Spleen (tissue), 11 donors: ENCODE measurements around the gene TXNDC11. TPM values are rescaled to one million over a fixed set of nuclear protein-coding genes. Genes with fewer than 3 reads are reported as not detected.
A peak's percentile ranks its signal among the peaks of the same experiment; 100 is the strongest.

Experiments
- DNase-seq: peaks from one replicate; pipeline ENCODE4 v3.0.0-alpha.2; 2020
- H3K27ac ChIP-seq, 8 donors: fragments of 200-600 bp; sonication (generic) in 7 of 8; 1 replicate in 4 of 8; 2 replicates in 4 of 8; pipeline versions ENCODE4 v1.5.0 to v1.8.0; 2016 to 2021; ENCODE audit warnings: inconsistent platforms in 4 of 8, mild to moderate bottlenecking in 4 of 8, moderate library complexity in 1 of 8
- H3K27me3 ChIP-seq, 7 donors: fragments of 200-600 bp; sonication (generic) in 6 of 7; replicated peaks in 1 of 7; 1 replicate in 4 of 7; 2 replicates in 3 of 7; pipeline versions ENCODE4 v1.5.0 to v1.8.0; 2016 to 2021; ENCODE audit warnings: inconsistent platforms in 3 of 7, mild to moderate bottlenecking in 1 of 7
- H3K36me3 ChIP-seq, 6 donors: fragments of 200-600 bp; sonication (generic) in 5 of 6; 1 replicate in 4 of 6; 2 replicates in 2 of 6; pipeline versions ENCODE4 v1.5.0 to v1.8.0; 2016 to 2021; ENCODE audit warnings: inconsistent platforms in 2 of 6
- H3K4me1 ChIP-seq, 6 donors: fragments of 200-600 bp; sonication (generic) in 5 of 6; 1 replicate in 3 of 6; 2 replicates in 3 of 6; pipeline versions ENCODE4 v1.5.0 to v1.8.0; 2016 to 2021; ENCODE audit warnings: inconsistent platforms in 3 of 6
- H3K4me3 ChIP-seq, 8 donors: fragments of 200-600 bp; sonication (generic) in 7 of 8; 1 replicate in 4 of 8; 2 replicates in 4 of 8; pipeline versions ENCODE4 v1.5.0 to v1.8.0; 2016 to 2021; ENCODE audit warnings: inconsistent platforms in 4 of 8, mild to moderate bottlenecking in 4 of 8, moderate library complexity in 2 of 8
- H3K9me3 ChIP-seq, 8 donors: fragments of 200-600 bp; sonication (generic) in 7 of 8; 1 replicate in 4 of 8; 2 replicates in 4 of 8; pipeline versions ENCODE4 v1.5.0 to v1.8.0; 2016 to 2021; ENCODE audit warnings: inconsistent platforms in 4 of 8
- CTCF ChIP-seq, 11 experiments: fragments of 200-600 bp in 7 of 11; fragments of 450-650 bp in 4 of 11; sonication (generic) in 4 of 11; IDR thresholded peaks in 8 of 11; conservative IDR thresholded peaks in 3 of 11; 1 replicate in 7 of 11; 2 replicates in 4 of 11; pipeline versions ENCODE4 v1.4.0 to v1.8.0; 2016 to 2021; ENCODE audit warnings: antibody characterized with exemption in 11 of 11, inconsistent platforms in 4 of 11, mild to moderate bottlenecking in 1 of 11
- POLR2A ChIP-seq, 3 donors: fragments of 450-650 bp; IDR thresholded peaks; one replicate each; pipeline ENCODE4 v1.5.1; 2017; ENCODE audit warnings: antibody characterized with exemption in 3 of 3, mild to moderate bottlenecking in 1 of 3
- POLR2AphosphoS5 ChIP-seq, 3 donors: sonication (generic); formaldehyde crosslinking; IDR thresholded peaks; one replicate each; pipeline ENCODE4 v1.5.1; 2017; ENCODE audit warnings: antibody characterized with exemption in 3 of 3
- WGBS, 5 donors: extraction: QIAGEN DNeasy Blood & Tissue Kit in 3 of 5; methylation state at CpG; one replicate each; pipeline versions ENCODE4 v1.1.5 to v1.1.7; 2013 to 2018; 5-methylcytosine and 5-hydroxymethylcytosine counted together
- intact Hi-C: fragments of 100-400 bp; cut with DNase I; formaldehyde crosslinking; loops from one replicate; pipeline ENCODE4 v1.15.0; 2023; ENCODE audit warnings: low total_unique reads
- polyA plus RNA-seq, 3 donors: library from polyadenylated mRNA; stranded (reverse); fragments of 200-250 nt; gene quantifications; one replicate each; pipeline ENCODE4 v1.2.1, GENCODE V29; 2013
- total RNA-seq, 7 donors: library from RNA; depleted of rRNA in 3 of 7; stranded (reverse); fragments of >200 nt in 3 of 7; fragmentation: NEBNext Ultra II Directional in 4 of 7; extraction: Animal tissue kit (Norgen Biotek cat#: 25700) in 4 of 7; gene quantifications; one replicate each; pipeline versions ENCODE4 v1.1.0 to v1.2.1, GENCODE V29; 2016 to 2021
- donor health status: healthy with polysubstance abuse.
- donor health status: DM: no; HTN: no; CAD: no; lungs with moderate emphysema.
- donor health status: DM: no; HTN: no; CAD: no.
- donor health status: Bipolar disorder and iron deficiency.
- donor health status: healthy.
- donor health status: DM: no; HTN: no; CAD: no.
- donor health status: DM: yes; HTN: yes; CAD: no.

TXNDC11 gene
- total and polyA plus RNA-seq, 10 donors, result 28.3 to 104 (median 49.3) TPM

- peaks cover 0 to 25% (median 8%) of the 10 kb centered on the region in 6 donors for H3K36me3 ChIP-seq
- peak overlapping the region in 1 of 8 donors; percentile 49 for H3K4me3 ChIP-seq
- no peak for DNase-seq
- H3K9me3 ChIP-seq, result no peaks in the 10 kb centered on the region
- intact Hi-C loops, result no loop called here
- no peaks in the 10 kb centered on the region for H3K27me3 ChIP-seq
- H3K27ac ChIP-seq, result peak overlapping the region; percentile 55 to 99 (median 88)
- TF ChIP-seq POLR2A (IDR thresholded peaks at IDR 0.05) (no peak), CTCF (IDR thresholded peaks at IDR 0.05 in 8 of 11, conservative IDR thresholded peaks at IDR 0.05 in 3 of 11) (no peak), POLR2AphosphoS5 (IDR thresholded peaks at IDR 0.05) (no peak)
- H3K4me1 ChIP-seq, result peaks cover 44 to 93% (median 83%) of the 10 kb centered on the region in 6 donors
These were observed 41.3 kb upstream of the TXNDC11 start for GRCh38 chr16:11784038-11784369.

GRCh38 chr16:11783319-11784037, 40.8 kb upstream of the TXNDC11 start:
- intact Hi-C loops, result no loop called here
- WGBS, 5 donors, result 1 to 3% (median 2%) methylated on average over 5 of the region's 5 CpGs
- no peaks in the 10 kb centered on the region for H3K9me3 ChIP-seq
- peak overlapping the region; percentile 55 to 99 (median 88) for H3K27ac ChIP-seq
- DNase-seq, result no peak
- H3K4me3 ChIP-seq, result peak overlapping the region in 3 of 8 donors; percentile 1 to 49 (median 23)
- peak in 1 of 3 donors; percentile 40 for TF ChIP-seq POLR2AphosphoS5 (IDR thresholded peaks at IDR 0.05)
- no peak for TF ChIP-seq POLR2A (IDR thresholded peaks at IDR 0.05)
- no peaks in the 10 kb centered on the region for H3K27me3 ChIP-seq
- H3K36me3 ChIP-seq, result peaks cover 0 to 30% (median 12%) of the 10 kb centered on the region in 6 donors
- peaks cover 44 to 88% (median 77%) of the 10 kb centered on the region in 6 donors for H3K4me1 ChIP-seq

- peak overlapping the region in 1 of 8 donors; percentile 39 for H3K4me3 ChIP-seq
- DNase-seq, result no peak
- TF ChIP-seq POLR2A (IDR thresholded peaks at IDR 0.05), result no peak
- TF ChIP-seq CTCF (IDR thresholded peaks at IDR 0.05 in 8 of 11, conservative IDR thresholded peaks at IDR 0.05 in 3 of 11), result no peak
- TF ChIP-seq POLR2AphosphoS5 (IDR thresholded peaks at IDR 0.05), result peak in 1 of 3 donors; percentile 31
- peak overlapping the region; percentile 55 to 99 (median 88) for H3K27ac ChIP-seq
- intact Hi-C loops, result no loop called here
- H3K27me3 ChIP-seq, result no peaks in the 10 kb centered on the region
- H3K36me3 ChIP-seq, result peaks cover 0 to 47% (median 29%) of the 10 kb centered on the region in 6 donors
- 39 to 58% (median 50%) methylated on average over 5 of the region's 5 CpGs for WGBS, 5 donors
- no peaks in the 10 kb centered on the region for H3K9me3 ChIP-seq
- H3K4me1 ChIP-seq, result peaks cover 41 to 71% (median 61%) of the 10 kb centered on the region in 6 donors
These were observed 39.1 kb upstream of the TXNDC11 start for GRCh38 chr16:11781773-11782172.

DNA sequence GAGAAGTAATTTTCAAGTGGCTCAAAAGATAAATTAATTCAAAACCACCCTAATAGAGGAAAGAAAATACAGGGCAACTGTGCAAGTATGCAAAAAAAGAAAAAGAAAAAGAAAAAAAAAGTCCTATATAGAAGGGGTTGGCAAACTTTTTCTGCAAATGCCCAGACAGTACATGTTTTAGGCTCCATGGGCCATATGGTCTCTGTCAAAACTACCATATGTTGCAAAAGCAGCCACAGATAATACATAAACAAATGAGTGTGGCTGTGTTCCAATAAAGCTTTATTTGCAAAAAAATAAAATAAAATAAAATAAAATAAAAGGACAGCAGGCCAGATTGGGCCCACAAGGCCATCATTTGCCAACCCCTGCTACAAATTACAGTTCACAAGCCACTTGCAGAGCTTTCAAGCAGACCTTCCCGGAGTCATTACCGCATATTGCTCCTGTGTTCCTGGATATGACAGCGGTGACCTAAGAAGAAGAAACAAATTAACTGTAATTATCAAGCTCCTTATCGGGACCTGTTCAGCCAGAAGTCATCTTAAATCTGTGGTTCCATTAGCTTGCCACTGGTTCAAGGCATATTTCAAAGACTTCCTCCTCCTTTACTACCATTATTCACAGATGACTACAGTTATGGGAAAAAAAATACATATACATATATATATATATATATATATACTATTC, 38.5 kb upstream of the TXNDC11 start:
- Histone ChIP-seq H3K27ac (peak overlapping the region; percentile 11 to 99 (median 88)), H3K9me3 (no peaks in the 10 kb centered on the region), H3K27me3 (no peaks in the 10 kb centered on the region), H3K36me3 (peaks cover 0 to 54% (median 34%) of the 10 kb centered on the region in 6 donors), H3K4me1 (peaks cover 37 to 65% (median 54%) of the 10 kb centered on the region in 6 donors), H3K4me3 (no peak overlapping the region)
- no peak for DNase-seq
- WGBS, 5 donors, result 89 to 94% (median 92%) methylated on average over 4 of the region's 4 CpGs
- intact Hi-C loops, result no loop called here
- TF ChIP-seq POLR2A (IDR thresholded peaks at IDR 0.05) (no peak), CTCF (IDR thresholded peaks at IDR 0.05 in 8 of 11, conservative IDR thresholded peaks at IDR 0.05 in 3 of 11) (no peak), POLR2AphosphoS5 (IDR thresholded peaks at IDR 0.05) (no peak)
